Stimulated activated CD4-positive, alpha-beta T cell treated with anti-CD3 and anti-CD28 coated beads, Interleukin-4, amount 100 ng/mL, for 24 hours (primary cell): ENCODE data around the gene TBC1D9B.

ENCODE experiments used
- DNase-seq: peaks from one replicate; pipeline ENCODE4 v3.0.0-alpha.2; 2020

Gene TBC1D9B

GRCh38 chr5:179868541-179868940, 39.2 kb downstream of the TBC1D9B start:
- no peak for DNase-seq

GRCh38 chr5:179867476-179867875, 40.2 kb downstream of the TBC1D9B start:
- DNase-seq: no peak

- DNase-seq: no peak
These were observed 40.6 kb downstream of the TBC1D9B start for GRCh38 chr5:179867079-179867465.

- peak; percentile 38 for DNase-seq
These were observed 41.2 kb downstream of the TBC1D9B start for GRCh38 chr5:179866241-179867078.

- DNase-seq: no peak
These were observed 42.0 kb downstream of the TBC1D9B start for GRCh38 chr5:179865491-179866240.

GRCh38 chr5:179864686-179865085, 43.0 kb downstream of the TBC1D9B start:
- DNase-seq: no peak

- no peak for DNase-seq
These were observed 44.1 kb downstream of the TBC1D9B start for GRCh38 chr5:179863449-179864085.

GRCh38 chr5:179862891-179863290, 44.8 kb downstream of the TBC1D9B start:
- DNase-seq: no peak

GRCh38 chr5:179862296-179862695, 45.4 kb downstream of the TBC1D9B start:
- no peak for DNase-seq

- DNase-seq: no peak
These were observed 47.4 kb downstream of the TBC1D9B start for GRCh38 chr5:179860301-179860700.

- peak; percentile 92 for DNase-seq
These were observed 48.9 kb downstream of the TBC1D9B start, which contains the start of gene MRNIP for GRCh38 chr5:179858586-179859427. Gene MRNIP (minus strand): TSS chr5:179858817. CDS start chr5:179858796, 21 bp downstream.

GRCh38 chr5:179858241-179858585, 49.5 kb downstream of the TBC1D9B start:
- no peak for DNase-seq

GRCh38 chr5:179854356-179854755, 53.3 kb downstream of the TBC1D9B start:
- no peak for DNase-seq

- no peak for DNase-seq
These were observed 54.6 kb downstream of the TBC1D9B start for GRCh38 chr5:179852993-179853547.

- DNase-seq: no peak
These were observed 66.1 kb downstream of the TBC1D9B start for GRCh38 chr5:179841621-179842020.

GRCh38 chr5:179840766-179841165, 66.9 kb downstream of the TBC1D9B start:
- DNase-seq: no peak

- no peak for DNase-seq
These were observed 67.4 kb downstream of the TBC1D9B start for GRCh38 chr5:179840321-179840720.

- no peak for DNase-seq
These were observed 68.1 kb downstream of the TBC1D9B start for GRCh38 chr5:179839328-179840256.

- DNase-seq: no peak
These were observed 70.4 kb downstream of the TBC1D9B start for GRCh38 chr5:179837076-179838011.
